ENCODE results near the gene ANXA8L1.

DNA sequence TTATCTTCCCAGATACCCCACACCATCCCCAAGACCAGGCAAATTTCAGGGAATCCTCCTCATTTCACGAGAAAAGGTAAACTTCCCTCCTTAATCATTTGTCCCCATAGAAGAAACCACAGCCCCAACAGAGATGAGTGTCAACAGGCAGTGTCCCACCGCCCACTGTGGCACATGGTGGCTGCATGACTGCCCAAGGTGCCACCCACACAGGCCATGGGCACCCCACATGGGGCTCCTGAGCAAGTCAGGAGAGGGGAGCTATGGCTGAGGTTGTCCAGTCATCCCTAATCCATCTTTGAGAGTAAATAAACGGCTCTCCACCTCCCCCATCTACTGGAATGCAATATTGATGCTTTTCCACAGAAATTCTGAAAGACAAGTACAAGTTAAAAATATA, 44.7 kb upstream of the ANXA8L1 start:
- no peak for TF ChIP-seq POLR2A (IDR thresholded peaks at IDR 0.05)
- TF ChIP-seq, protein P1, sequence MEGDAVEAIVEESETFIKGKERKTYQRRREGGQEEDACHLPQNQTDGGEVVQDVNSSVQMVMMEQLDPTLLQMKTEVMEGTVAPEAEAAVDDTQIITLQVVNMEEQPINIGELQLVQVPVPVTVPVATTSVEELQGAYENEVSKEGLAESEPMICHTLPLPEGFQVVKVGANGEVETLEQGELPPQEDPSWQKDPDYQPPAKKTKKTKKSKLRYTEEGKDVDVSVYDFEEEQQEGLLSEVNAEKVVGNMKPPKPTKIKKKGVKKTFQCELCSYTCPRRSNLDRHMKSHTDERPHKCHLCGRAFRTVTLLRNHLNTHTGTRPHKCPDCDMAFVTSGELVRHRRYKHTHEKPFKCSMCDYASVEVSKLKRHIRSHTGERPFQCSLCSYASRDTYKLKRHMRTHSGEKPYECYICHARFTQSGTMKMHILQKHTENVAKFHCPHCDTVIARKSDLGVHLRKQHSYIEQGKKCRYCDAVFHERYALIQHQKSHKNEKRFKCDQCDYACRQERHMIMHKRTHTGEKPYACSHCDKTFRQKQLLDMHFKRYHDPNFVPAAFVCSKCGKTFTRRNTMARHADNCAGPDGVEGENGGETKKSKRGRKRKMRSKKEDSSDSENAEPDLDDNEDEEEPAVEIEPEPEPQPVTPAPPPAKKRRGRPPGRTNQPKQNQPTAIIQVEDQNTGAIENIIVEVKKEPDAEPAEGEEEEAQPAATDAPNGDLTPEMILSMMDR (IDR thresholded peaks at IDR 0.05): no peak

Measured in Peyer's patch (tissue), 4 donors.